Liver (tissue), 9 donors: ENCODE results near the gene EIF4E2. TPM values are rescaled to one million over a fixed set of nuclear protein-coding genes. Genes with fewer than 3 reads are reported as not detected.

Experiments used
- DNase-seq: peaks from one replicate; pipeline ENCODE4 v3.0.0-alpha.2; 2017; ENCODE audit warnings: low spot score
- H3K27ac ChIP-seq, 2 donors: one replicate each; pipeline ENCODE4 v1.7.0; 2013; ENCODE audit warnings: inconsistent platforms in 2 of 2, low read length in 2 of 2, control low read depth in 1 of 2, low read depth in 1 of 2, mild to moderate bottlenecking in 1 of 2
- H3K27me3 ChIP-seq, 4 donors: one replicate each; pipeline versions ENCODE4 v1.6.1 to v1.7.0; 2013; ENCODE audit warnings: low read length in 3 of 4, inconsistent platforms in 1 of 4, mild to moderate bottlenecking in 1 of 4, moderate library complexity in 1 of 4; ENCODE audit not compliant: control insufficient read depth in 4 of 4, insufficient read depth in 4 of 4
- H3K36me3 ChIP-seq, 4 donors: one replicate each; pipeline versions ENCODE4 v1.6.1 to v1.7.0; 2013; ENCODE audit warnings: low read length in 3 of 4, mild to moderate bottlenecking in 3 of 4, low read depth in 1 of 4, moderate library complexity in 1 of 4; ENCODE audit not compliant: control insufficient read depth in 4 of 4, insufficient read depth in 3 of 4
- H3K4me1 ChIP-seq, 4 donors: one replicate each; pipeline versions ENCODE4 v1.6.1 to v1.7.0; 2013; ENCODE audit warnings: low read length in 3 of 4, mild to moderate bottlenecking in 3 of 4, moderate library complexity in 1 of 4; ENCODE audit not compliant: control insufficient read depth in 4 of 4, insufficient read depth in 4 of 4
- H3K4me3 ChIP-seq, 3 donors: one replicate each; pipeline versions ENCODE4 v1.6.1 to v1.7.0; 2013; ENCODE audit warnings: low read length in 3 of 3, control low read depth in 1 of 3, low read depth in 1 of 3, mild to moderate bottlenecking in 1 of 3
- H3K9ac ChIP-seq, 2 donors: one replicate each; pipeline ENCODE4 v1.7.0; 2013; ENCODE audit warnings: low read length in 2 of 2, mild to moderate bottlenecking in 2 of 2, moderate library complexity in 2 of 2, control low read depth in 1 of 2, low read depth in 1 of 2
- H3K9me3 ChIP-seq, 4 donors: one replicate each; pipeline versions ENCODE4 v1.6.1 to v1.7.0; 2013; ENCODE audit warnings: low read length in 3 of 4; ENCODE audit not compliant: control insufficient read depth in 4 of 4
- EGR1 ChIP-seq, 2 donors: IDR thresholded peaks; 2 replicates each; pipeline ENCODE4 v1.6.1; 2016 to 2018; ENCODE audit warnings: antibody characterized with exemption in 2 of 2, low read depth in 2 of 2
- FOXA1 ChIP-seq: IDR thresholded peaks from 2 replicates; pipeline ENCODE4 v1.6.1; 2016; ENCODE audit warnings: antibody characterized with exemption
- FOXA2 ChIP-seq: IDR thresholded peaks from 2 replicates; pipeline ENCODE4 v1.6.1; 2016; ENCODE audit warnings: antibody characterized with exemption
- GABPA ChIP-seq, 2 donors: IDR thresholded peaks in 1 of 2; conservative IDR thresholded peaks in 1 of 2; 2 replicates each; pipeline ENCODE4 v1.6.1; 2016; ENCODE audit warnings: antibody characterized with exemption in 2 of 2, mild to moderate bottlenecking in 1 of 2, moderate library complexity in 1 of 2
- HNF4A ChIP-seq, 2 donors: conservative IDR thresholded peaks; 2 replicates each; pipeline ENCODE4 v1.6.1; 2016; ENCODE audit warnings: antibody characterized with exemption in 2 of 2, mild to moderate bottlenecking in 2 of 2
- HNF4G ChIP-seq: IDR thresholded peaks from 2 replicates; pipeline ENCODE4 v1.6.1; 2016; ENCODE audit warnings: antibody characterized with exemption
- JUND ChIP-seq, 2 donors: IDR thresholded peaks; 2 replicates each; pipeline ENCODE4 v1.6.1; 2016; ENCODE audit warnings: antibody characterized with exemption in 2 of 2
- NR2F2 ChIP-seq: IDR thresholded peaks from 2 replicates; pipeline ENCODE4 v1.6.1; 2016; ENCODE audit warnings: antibody characterized with exemption
- RAD21 ChIP-seq, 2 donors: IDR thresholded peaks; 2 replicates each; pipeline ENCODE4 v1.6.1; 2016; ENCODE audit warnings: antibody characterized with exemption in 2 of 2, mild to moderate bottlenecking in 2 of 2
- RXRA ChIP-seq, 2 donors: IDR thresholded peaks; 2 replicates each; pipeline ENCODE4 v1.6.1; 2017 to 2018; ENCODE audit warnings: antibody characterized with exemption in 2 of 2, mild to moderate bottlenecking in 1 of 2
- SP1 ChIP-seq: IDR thresholded peaks from 2 replicates; pipeline ENCODE4 v1.6.1; 2018; ENCODE audit warnings: antibody characterized with exemption, mild to moderate bottlenecking
- TAF1 ChIP-seq: conservative IDR thresholded peaks from 2 replicates; pipeline ENCODE4 v1.6.1; 2016; ENCODE audit warnings: antibody characterized with exemption, mild to moderate bottlenecking
- YY1 ChIP-seq: IDR thresholded peaks from 2 replicates; pipeline ENCODE4 v1.6.1; 2016; ENCODE audit warnings: antibody characterized with exemption, mild to moderate bottlenecking
- WGBS: extraction: QIAGEN DNeasy Blood & Tissue Kit; methylation state at CpG from one replicate; pipeline ENCODE4 v1.1.7; 2013; 5-methylcytosine and 5-hydroxymethylcytosine counted together
- polyA plus RNA-seq, 2 donors: library from polyadenylated mRNA; stranded (reverse) in 1 of 2; unstranded in 1 of 2; fragments of 200-250 nt in 1 of 2; fragments of >200 nt in 1 of 2; fragmentation: Nextera tagmentation in 1 of 2; extraction: Ambion mirVana in 1 of 2; gene quantifications; one replicate each; pipeline versions ENCODE4 v1.2.1 to v1.2.3, GENCODE V29; 2013 to 2015
- total RNA-seq, 2 donors: library from RNA; depleted of rRNA; stranded (reverse); fragments of >200 nt; gene quantifications; one replicate each; pipeline ENCODE4 v1.2.3, GENCODE V29; 2014
- TF ChIP-seq, protein P1 (sequence below): IDR thresholded peaks from 2 replicates; pipeline ENCODE4 v1.6.1; 2016; ENCODE audit warnings: antibody characterized with exemption
- TF ChIP-seq, protein P2 (sequence below): IDR thresholded peaks from 2 replicates; pipeline ENCODE4 v1.6.1; 2016; ENCODE audit warnings: antibody characterized with exemption
- TF ChIP-seq, protein P3 (sequence below): IDR thresholded peaks from 2 replicates; pipeline ENCODE4 v1.6.1; 2016; ENCODE audit warnings: antibody characterized with exemption, mild to moderate bottlenecking
- TF ChIP-seq, protein P4 (sequence below): fragments of 150-350 bp; IDR thresholded peaks from 2 replicates; pipeline ENCODE4 v1.5.1; 2017; ENCODE audit warnings: improper control_type of control experiment, low read depth, low read length; ENCODE audit not compliant: missing input control
- TF ChIP-seq, protein P5 (sequence below): IDR thresholded peaks from 2 replicates; pipeline ENCODE4 v1.6.1; 2016; ENCODE audit warnings: antibody characterized with exemption
- donor health status: healthy.
- donor health status: healthy.
- donor health status: healthy.
- donor health status: healthy.
- donor health status: healthy.

The EIF4E2 gene
- total and polyA plus RNA-seq, 4 donors: 30.0 to 46.9 (median 45.4) TPM

DNA sequence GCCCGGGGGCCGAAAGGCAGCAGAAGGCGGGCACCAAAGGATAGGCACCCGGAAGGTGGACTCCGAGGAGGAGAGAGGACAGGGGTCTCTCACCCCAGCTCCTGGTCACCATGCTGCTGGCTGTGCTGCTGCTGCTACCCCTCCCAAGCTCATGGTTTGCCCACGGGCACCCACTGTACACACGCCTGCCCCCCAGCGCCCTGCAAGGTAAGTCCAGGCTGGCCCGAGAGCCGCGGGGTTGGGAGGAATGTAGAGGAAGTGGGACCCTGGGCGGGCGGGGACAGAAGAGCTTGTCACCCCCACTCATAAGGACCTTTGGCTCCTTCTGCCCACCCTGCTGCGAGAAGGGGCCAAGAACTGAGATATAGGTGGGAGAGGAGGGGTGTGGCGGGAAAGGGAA is 30.0 kb upstream of the EIF4E2 start:
- Histone ChIP-seq H3K27ac (no peak overlapping the region), H3K9ac (no peak overlapping the region), H3K9me3 (no peaks in the 10 kb centered on the region), H3K27me3 (peaks cover 0 to 8% (median 5%) of the 10 kb centered on the region in 4 donors), H3K4me1 (peaks cover 7 to 22% (median 13%) of the 10 kb centered on the region in 4 donors), H3K36me3 (no peaks in the 10 kb centered on the region), H3K4me3 (no peak overlapping the region)
- no peak for TF ChIP-seq RAD21 (IDR thresholded peaks at IDR 0.05)
- no peak for TF ChIP-seq YY1
- no peak for TF ChIP-seq FOXA1
- no peak for TF ChIP-seq GABPA (IDR thresholded peaks at IDR 0.05 in 1 of 2, conservative IDR thresholded peaks at IDR 0.05 in 1 of 2)
- no peak for TF ChIP-seq TAF1
- TF ChIP-seq RXRA (IDR thresholded peaks at IDR 0.05): no peak
- TF ChIP-seq SP1: no peak
- no peak for TF ChIP-seq NR2F2
- TF ChIP-seq EGR1 (IDR thresholded peaks at IDR 0.05; ENCODE audit: low read depth in 2 of 2): no peak
- TF ChIP-seq FOXA2: no peak
- TF ChIP-seq, protein P1, sequence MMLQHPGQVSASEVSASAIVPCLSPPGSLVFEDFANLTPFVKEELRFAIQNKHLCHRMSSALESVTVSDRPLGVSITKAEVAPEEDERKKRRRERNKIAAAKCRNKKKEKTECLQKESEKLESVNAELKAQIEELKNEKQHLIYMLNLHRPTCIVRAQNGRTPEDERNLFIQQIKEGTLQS: no peak
- TF ChIP-seq JUND (IDR thresholded peaks at IDR 0.05): no peak
- TF ChIP-seq, protein P2, sequence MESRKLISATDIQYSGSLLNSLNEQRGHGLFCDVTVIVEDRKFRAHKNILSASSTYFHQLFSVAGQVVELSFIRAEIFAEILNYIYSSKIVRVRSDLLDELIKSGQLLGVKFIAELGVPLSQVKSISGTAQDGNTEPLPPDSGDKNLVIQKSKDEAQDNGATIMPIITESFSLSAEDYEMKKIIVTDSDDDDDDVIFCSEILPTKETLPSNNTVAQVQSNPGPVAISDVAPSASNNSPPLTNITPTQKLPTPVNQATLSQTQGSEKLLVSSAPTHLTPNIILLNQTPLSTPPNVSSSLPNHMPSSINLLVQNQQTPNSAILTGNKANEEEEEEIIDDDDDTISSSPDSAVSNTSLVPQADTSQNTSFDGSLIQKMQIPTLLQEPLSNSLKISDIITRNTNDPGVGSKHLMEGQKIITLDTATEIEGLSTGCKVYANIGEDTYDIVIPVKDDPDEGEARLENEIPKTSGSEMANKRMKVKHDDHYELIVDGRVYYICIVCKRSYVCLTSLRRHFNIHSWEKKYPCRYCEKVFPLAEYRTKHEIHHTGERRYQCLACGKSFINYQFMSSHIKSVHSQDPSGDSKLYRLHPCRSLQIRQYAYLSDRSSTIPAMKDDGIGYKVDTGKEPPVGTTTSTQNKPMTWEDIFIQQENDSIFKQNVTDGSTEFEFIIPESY: no peak
- TF ChIP-seq, protein P3, sequence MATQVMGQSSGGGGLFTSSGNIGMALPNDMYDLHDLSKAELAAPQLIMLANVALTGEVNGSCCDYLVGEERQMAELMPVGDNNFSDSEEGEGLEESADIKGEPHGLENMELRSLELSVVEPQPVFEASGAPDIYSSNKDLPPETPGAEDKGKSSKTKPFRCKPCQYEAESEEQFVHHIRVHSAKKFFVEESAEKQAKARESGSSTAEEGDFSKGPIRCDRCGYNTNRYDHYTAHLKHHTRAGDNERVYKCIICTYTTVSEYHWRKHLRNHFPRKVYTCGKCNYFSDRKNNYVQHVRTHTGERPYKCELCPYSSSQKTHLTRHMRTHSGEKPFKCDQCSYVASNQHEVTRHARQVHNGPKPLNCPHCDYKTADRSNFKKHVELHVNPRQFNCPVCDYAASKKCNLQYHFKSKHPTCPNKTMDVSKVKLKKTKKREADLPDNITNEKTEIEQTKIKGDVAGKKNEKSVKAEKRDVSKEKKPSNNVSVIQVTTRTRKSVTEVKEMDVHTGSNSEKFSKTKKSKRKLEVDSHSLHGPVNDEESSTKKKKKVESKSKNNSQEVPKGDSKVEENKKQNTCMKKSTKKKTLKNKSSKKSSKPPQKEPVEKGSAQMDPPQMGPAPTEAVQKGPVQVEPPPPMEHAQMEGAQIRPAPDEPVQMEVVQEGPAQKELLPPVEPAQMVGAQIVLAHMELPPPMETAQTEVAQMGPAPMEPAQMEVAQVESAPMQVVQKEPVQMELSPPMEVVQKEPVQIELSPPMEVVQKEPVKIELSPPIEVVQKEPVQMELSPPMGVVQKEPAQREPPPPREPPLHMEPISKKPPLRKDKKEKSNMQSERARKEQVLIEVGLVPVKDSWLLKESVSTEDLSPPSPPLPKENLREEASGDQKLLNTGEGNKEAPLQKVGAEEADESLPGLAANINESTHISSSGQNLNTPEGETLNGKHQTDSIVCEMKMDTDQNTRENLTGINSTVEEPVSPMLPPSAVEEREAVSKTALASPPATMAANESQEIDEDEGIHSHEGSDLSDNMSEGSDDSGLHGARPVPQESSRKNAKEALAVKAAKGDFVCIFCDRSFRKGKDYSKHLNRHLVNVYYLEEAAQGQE: no peak
- no peak for TF ChIP-seq HNF4G
- TF ChIP-seq, protein P4, sequence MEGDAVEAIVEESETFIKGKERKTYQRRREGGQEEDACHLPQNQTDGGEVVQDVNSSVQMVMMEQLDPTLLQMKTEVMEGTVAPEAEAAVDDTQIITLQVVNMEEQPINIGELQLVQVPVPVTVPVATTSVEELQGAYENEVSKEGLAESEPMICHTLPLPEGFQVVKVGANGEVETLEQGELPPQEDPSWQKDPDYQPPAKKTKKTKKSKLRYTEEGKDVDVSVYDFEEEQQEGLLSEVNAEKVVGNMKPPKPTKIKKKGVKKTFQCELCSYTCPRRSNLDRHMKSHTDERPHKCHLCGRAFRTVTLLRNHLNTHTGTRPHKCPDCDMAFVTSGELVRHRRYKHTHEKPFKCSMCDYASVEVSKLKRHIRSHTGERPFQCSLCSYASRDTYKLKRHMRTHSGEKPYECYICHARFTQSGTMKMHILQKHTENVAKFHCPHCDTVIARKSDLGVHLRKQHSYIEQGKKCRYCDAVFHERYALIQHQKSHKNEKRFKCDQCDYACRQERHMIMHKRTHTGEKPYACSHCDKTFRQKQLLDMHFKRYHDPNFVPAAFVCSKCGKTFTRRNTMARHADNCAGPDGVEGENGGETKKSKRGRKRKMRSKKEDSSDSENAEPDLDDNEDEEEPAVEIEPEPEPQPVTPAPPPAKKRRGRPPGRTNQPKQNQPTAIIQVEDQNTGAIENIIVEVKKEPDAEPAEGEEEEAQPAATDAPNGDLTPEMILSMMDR: no peak
- TF ChIP-seq HNF4A (conservative IDR thresholded peaks at IDR 0.05): no peak
- TF ChIP-seq, protein P5, sequence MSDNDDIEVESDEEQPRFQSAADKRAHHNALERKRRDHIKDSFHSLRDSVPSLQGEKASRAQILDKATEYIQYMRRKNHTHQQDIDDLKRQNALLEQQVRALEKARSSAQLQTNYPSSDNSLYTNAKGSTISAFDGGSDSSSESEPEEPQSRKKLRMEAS: no peak
- no peak for DNase-seq
- 79% methylated on average over 15 of the region's 15 CpGs for WGBS
